ENCODE measurements around the gene FARS2.
"Not testable (repeated sequence)": the region's sequence is repeated elsewhere in the genome, so short reads cannot be mapped to it uniquely, and the experiment has no call there.

Gene FARS2

DNA sequence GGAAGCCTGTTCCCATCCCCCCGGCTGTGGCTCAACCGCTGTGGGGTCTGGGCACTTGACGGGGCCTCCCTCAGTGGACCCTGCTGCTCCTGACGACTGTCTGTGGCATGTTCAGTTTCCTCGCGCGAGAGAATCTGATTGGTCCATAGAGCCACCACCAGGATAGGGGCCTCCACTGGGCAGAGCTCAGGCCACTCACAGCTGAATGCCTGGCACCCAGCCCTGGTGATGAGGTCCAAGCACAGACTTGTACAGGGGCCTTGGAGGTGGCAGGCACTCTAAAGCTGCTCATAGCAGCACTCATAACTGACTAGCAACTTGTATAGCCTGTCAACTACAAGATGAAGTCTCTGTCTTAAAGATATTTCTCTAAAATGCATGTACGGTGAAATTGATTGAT, 377.4 kb downstream of the FARS2 start:
- no peaks in the 10 kb centered on the region for H3K4me1 ChIP-seq (ENCODE audit: control insufficient read depth, insufficient read depth, low read length)
- H3K36me3 ChIP-seq (ENCODE audit: control insufficient read depth, insufficient read depth, low read length): no peaks in the 10 kb centered on the region
- H3K4me3 ChIP-seq (ENCODE audit: low read depth, low read length): no peak overlapping the region
- no peak overlapping the region for H3K9ac ChIP-seq (ENCODE audit: low read depth, low read length)
- no peaks in the 10 kb centered on the region for H3K27me3 ChIP-seq (ENCODE audit: control insufficient read depth, insufficient read depth, low read length)
- H3K9me3 ChIP-seq (ENCODE audit: control insufficient read depth, insufficient read depth, low read length): peaks cover 11% of the 10 kb centered on the region

DNA sequence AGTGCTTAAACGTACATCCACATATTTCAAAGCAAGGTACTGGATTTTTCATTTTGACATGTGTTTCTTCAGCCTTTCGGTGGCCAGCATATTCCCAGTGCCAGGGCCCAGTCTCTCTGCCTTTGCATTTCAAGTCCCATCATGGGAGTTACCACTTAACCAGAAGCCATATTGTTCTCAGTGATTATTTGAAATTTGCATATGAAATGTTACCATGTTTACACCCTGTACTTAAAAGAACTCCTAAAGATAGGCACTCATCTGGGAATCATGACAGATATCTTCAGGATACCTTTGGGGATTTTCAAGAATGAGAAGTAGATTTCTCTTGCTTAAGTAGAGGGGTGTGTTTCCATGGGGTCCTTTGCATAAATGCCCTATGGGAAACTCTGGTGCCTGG, 377.9 kb downstream of the FARS2 start:
- H3K9ac ChIP-seq (ENCODE audit: low read depth, low read length): no peak overlapping the region
- H3K9me3 ChIP-seq (ENCODE audit: control insufficient read depth, insufficient read depth, low read length): peaks cover 11% of the 10 kb centered on the region
- no peak overlapping the region for H3K4me3 ChIP-seq (ENCODE audit: low read depth, low read length)
- H3K36me3 ChIP-seq (ENCODE audit: control insufficient read depth, insufficient read depth, low read length): no peaks in the 10 kb centered on the region
- no peaks in the 10 kb centered on the region for H3K27me3 ChIP-seq (ENCODE audit: control insufficient read depth, insufficient read depth, low read length)
- no peaks in the 10 kb centered on the region for H3K4me1 ChIP-seq (ENCODE audit: control insufficient read depth, insufficient read depth, low read length)

DNA sequence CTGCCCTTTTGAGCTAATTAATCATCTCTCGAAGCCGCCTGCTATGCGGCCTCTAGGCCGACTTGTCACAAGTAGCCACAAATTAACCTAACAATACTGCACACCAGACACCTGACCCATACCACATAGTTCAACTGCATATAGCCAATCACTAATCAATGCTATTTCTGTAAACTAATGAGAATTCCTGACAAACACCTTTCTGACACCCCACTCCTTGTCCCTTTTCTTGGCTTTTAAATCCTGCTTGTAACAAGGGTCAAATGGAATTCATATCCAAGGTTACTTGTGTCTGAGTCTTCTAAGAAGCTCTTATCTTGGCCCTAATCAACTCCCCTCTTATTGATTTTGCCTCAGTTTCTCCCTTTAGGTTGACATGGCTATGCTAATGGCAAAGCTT, 379.3 kb downstream of the FARS2 start:
- Histone ChIP-seq H3K27me3 (ENCODE audit: control insufficient read depth, insufficient read depth, low read length) (no peaks in the 10 kb centered on the region), H3K4me1 (ENCODE audit: control insufficient read depth, insufficient read depth, low read length) (peaks cover 2% of the 10 kb centered on the region), H3K36me3 (ENCODE audit: control insufficient read depth, insufficient read depth, low read length) (no peaks in the 10 kb centered on the region), H3K9ac (ENCODE audit: low read depth, low read length) (no peak overlapping the region), H3K9me3 (ENCODE audit: control insufficient read depth, insufficient read depth, low read length) (peaks cover 11% of the 10 kb centered on the region), H3K4me3 (ENCODE audit: low read depth, low read length) (no peak overlapping the region)

DNA sequence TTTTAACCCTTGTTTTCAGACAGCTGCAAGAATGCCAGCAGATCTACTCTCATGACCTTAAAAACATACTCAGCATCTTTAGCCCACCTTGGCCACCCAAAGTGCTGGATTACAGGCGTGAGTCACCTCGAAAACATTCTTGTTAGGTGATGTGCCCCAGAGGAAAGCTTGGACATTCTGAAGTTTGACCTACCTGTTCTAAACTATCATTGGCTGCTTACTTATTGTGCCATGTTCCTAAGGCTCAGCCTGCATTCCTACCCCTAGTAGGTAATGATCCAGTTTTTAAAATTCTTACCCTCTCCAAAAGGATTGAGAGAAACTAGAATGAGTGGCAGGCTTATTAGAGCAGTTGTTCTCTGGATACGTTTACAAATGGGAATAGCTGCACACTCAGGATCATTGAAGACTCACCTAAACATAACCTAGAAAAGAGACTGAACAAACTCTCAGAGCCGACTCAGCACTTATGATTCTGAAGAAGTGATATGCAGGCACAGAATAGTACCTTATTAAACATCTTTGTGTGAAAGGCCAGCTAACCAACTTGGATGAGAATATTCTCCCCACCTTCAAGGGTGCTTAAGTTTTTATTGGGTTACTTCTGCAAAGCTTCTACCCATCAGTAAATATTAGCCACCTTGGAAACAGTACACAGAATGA, 383.3 kb downstream of the FARS2 start:
- H3K9me3 ChIP-seq (ENCODE audit: control insufficient read depth, insufficient read depth, low read length): peaks cover 11% of the 10 kb centered on the region
- no peaks in the 10 kb centered on the region for H3K36me3 ChIP-seq (ENCODE audit: control insufficient read depth, insufficient read depth, low read length)
- H3K4me3 ChIP-seq (ENCODE audit: low read depth, low read length): no peak overlapping the region
- H3K4me1 ChIP-seq (ENCODE audit: control insufficient read depth, insufficient read depth, low read length): peaks cover 2% of the 10 kb centered on the region
- H3K27me3 ChIP-seq (ENCODE audit: control insufficient read depth, insufficient read depth, low read length): no peaks in the 10 kb centered on the region
- H3K9ac ChIP-seq (ENCODE audit: low read depth, low read length): no peak overlapping the region

DNA sequence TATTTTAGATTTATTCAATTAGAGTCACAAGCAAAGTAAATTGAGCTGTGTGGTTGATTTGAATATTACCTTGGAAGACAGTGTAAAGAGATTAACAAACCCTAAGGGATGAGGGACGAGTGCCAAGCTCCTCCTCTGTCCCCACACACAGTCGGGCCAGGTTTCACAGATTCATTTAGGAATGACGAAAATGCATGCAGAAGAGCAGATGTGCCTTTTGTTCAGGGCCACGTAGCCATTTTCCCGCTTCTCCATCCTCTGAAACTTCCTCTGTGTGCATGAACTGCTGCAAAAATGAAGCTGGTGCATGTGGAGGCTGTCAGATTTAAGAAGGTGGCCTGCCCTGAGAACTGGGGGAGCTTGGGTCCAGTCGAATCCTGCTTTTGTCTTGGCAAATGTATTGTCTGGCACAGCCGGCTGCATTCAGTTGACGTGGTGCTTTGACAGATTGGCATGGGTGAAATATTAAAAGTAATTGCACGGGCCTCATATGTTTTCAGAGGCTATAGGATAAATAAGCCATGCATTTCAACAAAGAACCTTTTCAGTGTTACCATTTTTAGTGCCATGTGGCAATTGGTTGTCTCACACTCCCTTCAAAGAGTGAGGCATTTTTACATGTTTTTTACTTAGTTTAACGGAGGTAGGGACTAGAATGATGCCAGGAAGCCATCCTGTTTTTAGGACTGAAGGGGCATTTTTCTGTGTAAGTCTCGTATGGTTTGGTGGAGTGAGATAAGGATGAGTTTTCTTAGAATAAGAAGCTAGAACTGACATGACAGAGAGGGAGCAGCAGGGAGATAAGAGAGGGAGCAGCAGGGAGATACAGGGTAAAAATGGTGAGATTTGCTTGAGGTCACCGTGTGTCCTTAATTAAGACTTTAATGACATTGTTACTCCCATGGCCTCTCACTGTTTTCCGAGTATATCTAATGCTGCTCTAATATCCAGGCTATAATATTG, 384.3 kb downstream of the FARS2 start:
- peaks cover 2% of the 10 kb centered on the region for H3K4me1 ChIP-seq (ENCODE audit: control insufficient read depth, insufficient read depth, low read length)
- H3K4me3 ChIP-seq (ENCODE audit: low read depth, low read length): no peak overlapping the region
- peaks cover 4% of the 10 kb centered on the region for H3K9me3 ChIP-seq (ENCODE audit: control insufficient read depth, insufficient read depth, low read length)
- no peaks in the 10 kb centered on the region for H3K27me3 ChIP-seq (ENCODE audit: control insufficient read depth, insufficient read depth, low read length)
- H3K36me3 ChIP-seq (ENCODE audit: control insufficient read depth, insufficient read depth, low read length): no peaks in the 10 kb centered on the region
- no peak overlapping the region for H3K9ac ChIP-seq (ENCODE audit: low read depth, low read length)

DNA sequence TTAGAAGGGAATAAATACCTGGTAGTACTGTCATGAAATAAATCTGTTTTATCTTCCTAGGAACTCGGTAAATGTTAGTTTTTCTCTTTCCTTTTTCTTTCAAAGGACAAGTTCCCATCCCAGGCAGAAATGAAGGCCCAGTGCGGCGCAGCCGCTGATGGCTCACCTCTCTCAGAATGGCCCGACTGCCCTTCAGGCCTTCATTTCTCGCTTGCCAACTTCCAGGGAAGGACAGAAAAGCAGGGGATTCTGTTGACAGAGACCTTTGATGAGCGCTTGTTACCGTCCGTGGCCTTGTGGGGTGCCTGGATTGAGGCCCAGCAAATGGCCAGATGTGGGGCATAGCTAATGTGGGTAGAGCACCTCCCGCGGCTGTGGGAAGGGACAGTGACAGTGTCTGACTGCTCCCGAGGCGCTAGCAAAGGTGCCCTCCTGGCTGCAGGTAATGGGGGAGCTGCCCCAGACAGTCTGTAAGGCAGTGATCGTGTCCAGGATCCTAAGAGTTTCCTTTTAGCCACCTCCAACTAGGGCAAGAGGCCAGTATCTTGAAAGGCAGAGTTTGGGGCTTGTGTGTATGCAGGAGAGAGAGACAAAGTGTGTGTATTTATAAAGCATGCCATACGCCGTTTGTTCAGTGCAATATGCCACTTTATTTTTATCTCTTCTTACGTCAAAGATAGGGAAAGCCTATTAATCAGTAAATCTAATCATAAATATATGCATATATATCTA, 391.3 kb downstream of the FARS2 start:
- Histone ChIP-seq H3K4me1 (ENCODE audit: control insufficient read depth, insufficient read depth, low read length) (no peaks in the 10 kb centered on the region), H3K36me3 (ENCODE audit: control insufficient read depth, insufficient read depth, low read length) (no peaks in the 10 kb centered on the region), H3K9me3 (ENCODE audit: control insufficient read depth, insufficient read depth, low read length) (no peaks in the 10 kb centered on the region), H3K9ac (ENCODE audit: low read depth, low read length) (no peak overlapping the region), H3K4me3 (ENCODE audit: low read depth, low read length) (no peak overlapping the region), H3K27me3 (ENCODE audit: control insufficient read depth, insufficient read depth, low read length) (no peaks in the 10 kb centered on the region)

DNA sequence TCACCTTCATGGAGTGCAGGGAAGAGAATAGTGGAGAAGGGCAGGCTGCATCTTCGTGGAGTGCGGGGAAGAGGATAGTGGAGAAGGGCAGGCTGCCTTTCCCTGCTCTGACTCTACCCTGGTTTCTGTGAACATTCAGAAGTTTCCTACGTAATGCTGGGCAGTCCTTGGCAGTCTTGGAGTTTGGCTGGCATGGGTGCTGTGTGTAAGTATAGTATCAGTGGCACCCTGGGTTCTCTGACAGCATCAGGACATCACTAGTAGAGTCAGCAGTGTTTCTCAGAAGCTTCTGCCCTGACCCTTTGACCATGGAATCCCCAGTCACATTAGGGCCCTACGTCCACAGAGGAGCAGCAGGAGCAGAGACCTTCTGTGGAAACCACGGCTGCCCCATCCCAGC, 392.5 kb downstream of the FARS2 start:
- no peaks in the 10 kb centered on the region for H3K4me1 ChIP-seq (ENCODE audit: control insufficient read depth, insufficient read depth, low read length)
- no peaks in the 10 kb centered on the region for H3K9me3 ChIP-seq (ENCODE audit: control insufficient read depth, insufficient read depth, low read length)
- no peaks in the 10 kb centered on the region for H3K36me3 ChIP-seq (ENCODE audit: control insufficient read depth, insufficient read depth, low read length)
- H3K4me3 ChIP-seq (ENCODE audit: low read depth, low read length): no peak overlapping the region
- no peak overlapping the region for H3K9ac ChIP-seq (ENCODE audit: low read depth, low read length)
- H3K27me3 ChIP-seq (ENCODE audit: control insufficient read depth, insufficient read depth, low read length): no peaks in the 10 kb centered on the region

DNA sequence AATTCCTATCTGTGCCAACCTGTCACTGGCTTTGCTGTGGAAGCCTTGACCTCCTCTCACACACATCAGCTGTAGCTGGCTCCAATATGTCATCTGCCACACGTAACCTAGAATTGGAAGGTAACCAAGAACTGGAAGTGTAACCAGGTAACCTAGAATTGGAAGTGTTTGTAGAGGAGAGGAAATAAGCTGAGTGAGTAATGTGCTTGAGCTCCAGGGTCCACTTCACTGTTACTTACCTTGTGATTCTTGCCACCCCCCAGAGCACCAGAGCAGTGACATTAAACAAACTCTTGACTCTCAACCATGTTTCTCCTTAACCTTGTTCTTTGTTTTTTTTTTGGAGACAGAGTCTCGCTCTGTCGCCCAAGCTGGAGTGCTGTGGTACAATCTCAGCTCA, 394.9 kb downstream of the FARS2 start:
- Histone ChIP-seq H3K9me3 (ENCODE audit: control insufficient read depth, insufficient read depth, low read length) (no peaks in the 10 kb centered on the region), H3K4me1 (ENCODE audit: control insufficient read depth, insufficient read depth, low read length) (peaks cover 7% of the 10 kb centered on the region), H3K9ac (ENCODE audit: low read depth, low read length) (no peak overlapping the region), H3K27me3 (ENCODE audit: control insufficient read depth, insufficient read depth, low read length) (no peaks in the 10 kb centered on the region), H3K36me3 (ENCODE audit: control insufficient read depth, insufficient read depth, low read length) (no peaks in the 10 kb centered on the region), H3K4me3 (ENCODE audit: low read depth, low read length) (no peak overlapping the region)

DNA sequence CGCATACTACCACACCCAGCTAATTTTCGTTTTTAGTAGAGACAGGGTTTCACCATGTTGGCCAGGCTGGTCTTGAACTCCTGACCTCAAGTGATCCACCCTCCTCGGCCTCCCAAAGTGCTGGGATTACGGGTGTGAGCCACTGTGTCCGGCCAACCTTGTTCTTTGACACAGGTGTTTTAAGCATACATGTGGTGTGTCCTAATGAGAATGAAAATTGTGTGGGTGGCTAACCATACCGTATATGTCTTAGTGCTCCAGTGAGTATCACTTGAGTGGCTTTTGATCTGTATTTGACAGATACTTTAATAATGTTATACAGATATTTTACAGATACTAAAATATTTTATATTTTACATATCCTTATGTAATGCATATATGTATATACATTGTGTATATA, 395.4 kb downstream of the FARS2 start:
- not testable (repeated sequence) for H3K27me3 ChIP-seq (ENCODE audit: control insufficient read depth, insufficient read depth, low read length)

DNA sequence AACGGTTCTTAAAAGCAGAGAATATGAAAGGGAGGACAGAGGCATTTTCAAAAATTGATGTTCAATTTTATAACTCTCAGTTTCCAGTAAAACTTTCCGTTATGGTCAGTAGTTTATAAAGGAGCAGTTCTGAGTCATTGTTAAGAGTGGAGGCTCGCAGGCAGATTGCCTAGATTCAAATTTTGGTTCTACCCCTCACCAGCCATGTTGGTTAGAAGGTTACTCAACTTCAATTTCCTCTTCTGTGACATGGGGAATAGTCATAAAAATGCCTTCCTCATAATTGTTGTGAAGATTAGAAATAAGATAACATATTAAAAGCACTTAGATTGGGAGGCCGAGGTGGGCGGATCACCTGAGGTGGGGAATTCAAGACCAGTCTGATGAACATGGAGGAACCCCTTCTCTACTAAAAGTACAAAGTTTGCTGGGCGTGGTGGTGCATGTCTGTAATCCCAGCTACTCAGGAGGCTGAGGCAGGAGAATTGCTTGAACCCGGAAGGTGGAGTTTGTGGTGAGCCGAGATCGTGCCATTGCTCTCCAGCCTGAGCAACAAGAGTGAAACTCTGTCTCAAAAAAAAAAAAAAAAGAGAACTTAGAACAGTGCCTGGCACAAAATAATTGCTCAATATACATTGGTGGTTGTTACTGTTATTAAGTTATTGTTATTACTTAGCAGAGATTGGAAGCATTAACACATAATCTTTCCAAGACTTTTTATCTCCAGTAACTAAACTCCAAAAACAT, 396.5 kb downstream of the FARS2 start:
- no peaks in the 10 kb centered on the region for H3K36me3 ChIP-seq (ENCODE audit: control insufficient read depth, insufficient read depth, low read length)
- peaks cover 7% of the 10 kb centered on the region for H3K4me1 ChIP-seq (ENCODE audit: control insufficient read depth, insufficient read depth, low read length)
- H3K9me3 ChIP-seq (ENCODE audit: control insufficient read depth, insufficient read depth, low read length): no peaks in the 10 kb centered on the region
- H3K4me3 ChIP-seq (ENCODE audit: low read depth, low read length): no peak overlapping the region
- H3K9ac ChIP-seq (ENCODE audit: low read depth, low read length): no peak overlapping the region
- no peaks in the 10 kb centered on the region for H3K27me3 ChIP-seq (ENCODE audit: control insufficient read depth, insufficient read depth, low read length)

More for the DNA sequence above, 395.4 kb downstream of the FARS2 start:
- not testable (repeated sequence) for H3K4me3 ChIP-seq (ENCODE audit: low read depth, low read length); H3K9ac ChIP-seq (ENCODE audit: low read depth, low read length); H3K4me1 ChIP-seq (ENCODE audit: control insufficient read depth, insufficient read depth, low read length); H3K9me3 ChIP-seq (ENCODE audit: control insufficient read depth, insufficient read depth, low read length); H3K36me3 ChIP-seq (ENCODE audit: control insufficient read depth, insufficient read depth, low read length)

DNA sequence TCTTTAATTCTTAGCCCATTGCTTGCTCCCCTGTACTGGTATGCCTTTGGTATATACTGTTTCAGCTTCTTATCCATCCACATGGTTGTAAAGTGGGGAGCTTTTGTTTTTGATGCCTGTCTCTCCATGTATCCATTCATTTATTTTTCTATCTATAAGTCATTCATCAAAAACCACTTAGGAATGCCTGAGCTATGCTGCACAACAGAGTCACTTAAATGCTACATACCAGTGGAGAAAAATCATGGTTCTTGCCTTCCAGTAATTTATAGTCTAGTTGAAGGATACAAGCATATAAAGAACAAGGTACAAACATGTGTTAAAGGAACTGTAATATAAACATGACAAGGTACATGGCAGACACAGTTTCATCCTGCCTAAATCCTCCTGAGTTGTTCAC, 398.2 kb downstream of the FARS2 start:
- no peak overlapping the region for H3K9ac ChIP-seq (ENCODE audit: low read depth, low read length)
- H3K9me3 ChIP-seq (ENCODE audit: control insufficient read depth, insufficient read depth, low read length): no peaks in the 10 kb centered on the region
- H3K36me3 ChIP-seq (ENCODE audit: control insufficient read depth, insufficient read depth, low read length): no peaks in the 10 kb centered on the region
- peaks cover 7% of the 10 kb centered on the region for H3K4me1 ChIP-seq (ENCODE audit: control insufficient read depth, insufficient read depth, low read length)
- no peak overlapping the region for H3K4me3 ChIP-seq (ENCODE audit: low read depth, low read length)
- H3K27me3 ChIP-seq (ENCODE audit: control insufficient read depth, insufficient read depth, low read length): no peaks in the 10 kb centered on the region
